ENCODE data around the gene E2F1. TPM values are rescaled to one million over a fixed set of nuclear protein-coding genes. Genes with fewer than 3 reads are reported as not detected.

E2F1 gene
- total and polyA plus RNA-seq, 2 donors (not counting 1 experiment from before 2014, with no cell fraction given) = 2.4 to 2.7 TPM

- Histone ChIP-seq H3K9ac (ENCODE audit: low read length) (no peak overlapping the region), H3K36me3 (replicated peaks in 1 of 2; ENCODE audit: control extremely low read depth in 1 of 2, control insufficient read depth in 1 of 2, extremely low read depth in 1 of 2, insufficient read depth in 2 of 2, low read length in 1 of 2) (peaks cover 0 to 6% of the 10 kb centered on the region in 2 experiments), H3K9me3 (ENCODE audit: control extremely low read depth in 1 of 3, control insufficient read depth in 2 of 3, insufficient read depth in 1 of 3, low read length in 2 of 3) (no peaks in the 10 kb centered on the region), H3K4me2 (replicated peaks; ENCODE audit: low read depth, low read length, poor library complexity, severe bottlenecking) (no peak overlapping the region), H4K20me1 (ENCODE audit: control insufficient read depth, insufficient read depth, low read length, poor library complexity, severe bottlenecking) (no peaks in the 10 kb centered on the region), H3K79me2 (ENCODE audit: control insufficient read depth, insufficient read depth, low read length) (no peaks in the 10 kb centered on the region), H3K4me3 (ENCODE audit: control extremely low read depth in 1 of 5, extremely low read depth in 1 of 5, insufficient read depth in 1 of 5, low read depth in 2 of 5, low read length in 4 of 5) (no peak overlapping the region), H3K27me3 (replicated peaks in 1 of 4; ENCODE audit: control extremely low read depth in 1 of 4, control insufficient read depth in 3 of 4, insufficient read depth in 4 of 4, low read length in 3 of 4) (no peaks in the 10 kb centered on the region), H3K4me1 (ENCODE audit: control insufficient read depth in 2 of 2, insufficient read depth in 2 of 2, low read length in 2 of 2) (peaks cover 0 to 9% of the 10 kb centered on the region in 2 donors), H2AFZ (ENCODE audit: insufficient read depth, low read depth, low read length, poor library complexity, severe bottlenecking) (no peak overlapping the region), H3K27ac (ENCODE audit: low read length in 2 of 2) (no peak overlapping the region)
- no peak for TF ChIP-seq EZH2 (IDR thresholded peaks at IDR 0.05; ENCODE audit: borderline replicate concordance, insufficient read depth, low read depth, low read length, poor library complexity, severe bottlenecking)
- ChIA-PET CTCF (interaction anchor here (0.6 kb wide), 1 partner anchor 1026 kb away, joined by 3 read pairs; no protein-coding TSS in a partner anchor), POLR2A (interaction anchor here (0.6 kb wide), 1 partner anchor 229 kb away, joined by 3 read pairs; no protein-coding TSS in a partner anchor)
- DNase-seq (no peak), ATAC-seq (ENCODE audit: low read depth) (no peak)
- no peak overlapping the region for H3K27ac Mint-ChIP-seq
- intact Hi-C loops (cut with micrococcal nuclease) = loop anchor here (5.0 kb wide), 1 partner anchor 258 kb away; no protein-coding TSS in a partner anchor
- 90% methylated on average over 2 of the region's 11 CpGs for WGBS (ENCODE audit: insufficient coverage)
- H3K9me3 Mint-ChIP-seq (ENCODE audit: insufficient read depth) = no peaks in the 10 kb centered on the region
- no peaks in the 10 kb centered on the region for H3K27me3 Mint-ChIP-seq
- peaks cover 9% of the 10 kb centered on the region for H3K4me1 Mint-ChIP-seq
- no peak overlapping the region for H3K4me3 Mint-ChIP-seq
Measured at GRCh38 chr20:33650111-33650752, 36.0 kb downstream of the E2F1 start.

GRCh38 chr20:33649201-33649681 is 36.9 kb downstream of the E2F1 start:
- ChIA-PET POLR2A (no interaction called here), CTCF (interaction anchor here (0.8 kb wide), 1 partner anchor 21 kb away, joined by 3 read pairs; no protein-coding TSS in a partner anchor)
- H2AFZ ChIP-seq (ENCODE audit: insufficient read depth, low read depth, low read length, poor library complexity, severe bottlenecking) = no peak overlapping the region
- no peaks in the 10 kb centered on the region for H4K20me1 ChIP-seq (ENCODE audit: control insufficient read depth, insufficient read depth, low read length, poor library complexity, severe bottlenecking)
- DNase-seq = no peak
- peaks cover 0 to 15% of the 10 kb centered on the region in 2 experiments for H3K36me3 ChIP-seq (replicated peaks in 1 of 2; ENCODE audit: control extremely low read depth in 1 of 2, control insufficient read depth in 1 of 2, extremely low read depth in 1 of 2, insufficient read depth in 2 of 2, low read length in 1 of 2)
- no peaks in the 10 kb centered on the region for H3K79me2 ChIP-seq (ENCODE audit: control insufficient read depth, insufficient read depth, low read length)
- no peak overlapping the region for H3K4me3 ChIP-seq (ENCODE audit: control extremely low read depth in 1 of 5, extremely low read depth in 1 of 5, insufficient read depth in 1 of 5, low read depth in 2 of 5, low read length in 4 of 5)
- no peak for ATAC-seq (ENCODE audit: low read depth)
- Mint-ChIP-seq H3K4me1 (peaks cover 9% of the 10 kb centered on the region), H3K9me3 (ENCODE audit: insufficient read depth) (no peaks in the 10 kb centered on the region), H3K27ac (no peak overlapping the region), H3K27me3 (no peaks in the 10 kb centered on the region), H3K4me3 (no peak overlapping the region)
- H3K27ac ChIP-seq (ENCODE audit: low read length in 2 of 2) = no peak overlapping the region
- no peaks in the 10 kb centered on the region for H3K9me3 ChIP-seq (ENCODE audit: control extremely low read depth in 1 of 3, control insufficient read depth in 2 of 3, insufficient read depth in 1 of 3, low read length in 2 of 3)
- H3K4me2 ChIP-seq (replicated peaks; ENCODE audit: low read depth, low read length, poor library complexity, severe bottlenecking) = no peak overlapping the region
- H3K9ac ChIP-seq (ENCODE audit: low read length) = no peak overlapping the region
- no peaks in the 10 kb centered on the region for H3K27me3 ChIP-seq (replicated peaks in 1 of 4; ENCODE audit: control extremely low read depth in 1 of 4, control insufficient read depth in 3 of 4, insufficient read depth in 4 of 4, low read length in 3 of 4)
- intact Hi-C loops (cut with micrococcal nuclease) = no loop called here
- H3K4me1 ChIP-seq (ENCODE audit: control insufficient read depth in 2 of 2, insufficient read depth in 2 of 2, low read length in 2 of 2) = peaks cover 0 to 9% of the 10 kb centered on the region in 2 donors
- WGBS (ENCODE audit: insufficient coverage) = 94% methylated on average over 15 of the region's 19 CpGs
- no peak for TF ChIP-seq EZH2 (IDR thresholded peaks at IDR 0.05; ENCODE audit: borderline replicate concordance, insufficient read depth, low read depth, low read length, poor library complexity, severe bottlenecking)
- TF ChIP-seq, protein P1, sequence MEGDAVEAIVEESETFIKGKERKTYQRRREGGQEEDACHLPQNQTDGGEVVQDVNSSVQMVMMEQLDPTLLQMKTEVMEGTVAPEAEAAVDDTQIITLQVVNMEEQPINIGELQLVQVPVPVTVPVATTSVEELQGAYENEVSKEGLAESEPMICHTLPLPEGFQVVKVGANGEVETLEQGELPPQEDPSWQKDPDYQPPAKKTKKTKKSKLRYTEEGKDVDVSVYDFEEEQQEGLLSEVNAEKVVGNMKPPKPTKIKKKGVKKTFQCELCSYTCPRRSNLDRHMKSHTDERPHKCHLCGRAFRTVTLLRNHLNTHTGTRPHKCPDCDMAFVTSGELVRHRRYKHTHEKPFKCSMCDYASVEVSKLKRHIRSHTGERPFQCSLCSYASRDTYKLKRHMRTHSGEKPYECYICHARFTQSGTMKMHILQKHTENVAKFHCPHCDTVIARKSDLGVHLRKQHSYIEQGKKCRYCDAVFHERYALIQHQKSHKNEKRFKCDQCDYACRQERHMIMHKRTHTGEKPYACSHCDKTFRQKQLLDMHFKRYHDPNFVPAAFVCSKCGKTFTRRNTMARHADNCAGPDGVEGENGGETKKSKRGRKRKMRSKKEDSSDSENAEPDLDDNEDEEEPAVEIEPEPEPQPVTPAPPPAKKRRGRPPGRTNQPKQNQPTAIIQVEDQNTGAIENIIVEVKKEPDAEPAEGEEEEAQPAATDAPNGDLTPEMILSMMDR (IDR thresholded peaks at IDR 0.05) = no peak

All from B cell (primary cell).